GM12874 (cell line): Measurements from ENCODE around the gene PDGFC.

Experiments used
- CTCF ChIP-seq: IDR thresholded peaks from 2 replicates; pipeline ENCODE4 v1.5.1; 2011; ENCODE audit warnings: low read depth, mild to moderate bottlenecking, control low read depth, low read length, moderate library complexity; ENCODE audit not compliant: insufficient read depth

PDGFC gene

GRCh38 chr4:156733582-156733981 is 238.0 kb downstream of the PDGFC start:
- TF ChIP-seq CTCF = no peak

GRCh38 chr4:156732634-156733033 is 239.0 kb downstream of the PDGFC start:
- no peak for TF ChIP-seq CTCF

GRCh38 chr4:156729416-156729815 is 242.2 kb downstream of the PDGFC start:
- TF ChIP-seq CTCF = no peak

- no peak for TF ChIP-seq CTCF
Observed at GRCh38 chr4:156725257-156725656, 246.3 kb downstream of the PDGFC start.

- TF ChIP-seq CTCF = no peak
Observed at GRCh38 chr4:156723951-156724668, 247.5 kb downstream of the PDGFC start.

GRCh38 chr4:156718226-156718625 is 253.4 kb downstream of the PDGFC start:
- TF ChIP-seq CTCF = no peak

GRCh38 chr4:156711193-156711590 is 260.4 kb downstream of the PDGFC start:
- TF ChIP-seq CTCF = no peak
